Measurements from ENCODE around the gene PASD1.

PASD1 gene, protein sequence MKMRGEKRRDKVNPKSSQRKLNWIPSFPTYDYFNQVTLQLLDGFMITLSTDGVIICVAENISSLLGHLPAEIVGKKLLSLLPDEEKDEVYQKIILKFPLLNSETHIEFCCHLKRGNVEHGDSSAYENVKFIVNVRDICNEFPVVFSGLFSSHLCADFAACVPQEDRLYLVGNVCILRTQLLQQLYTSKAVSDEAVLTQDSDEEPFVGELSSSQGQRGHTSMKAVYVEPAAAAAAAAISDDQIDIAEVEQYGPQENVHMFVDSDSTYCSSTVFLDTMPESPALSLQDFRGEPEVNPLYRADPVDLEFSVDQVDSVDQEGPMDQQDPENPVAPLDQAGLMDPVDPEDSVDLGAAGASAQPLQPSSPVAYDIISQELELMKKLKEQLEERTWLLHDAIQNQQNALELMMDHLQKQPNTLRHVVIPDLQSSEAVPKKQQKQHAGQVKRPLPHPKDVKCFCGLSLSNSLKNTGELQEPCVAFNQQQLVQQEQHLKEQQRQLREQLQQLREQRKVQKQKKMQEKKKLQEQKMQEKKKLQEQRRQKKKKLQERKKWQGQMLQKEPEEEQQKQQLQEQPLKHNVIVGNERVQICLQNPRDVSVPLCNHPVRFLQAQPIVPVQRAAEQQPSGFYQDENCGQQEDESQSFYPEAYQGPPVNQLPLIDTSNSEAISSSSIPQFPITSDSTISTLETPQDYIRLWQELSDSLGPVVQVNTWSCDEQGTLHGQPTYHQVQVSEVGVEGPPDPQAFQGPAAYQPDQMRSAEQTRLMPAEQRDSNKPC

DNA sequence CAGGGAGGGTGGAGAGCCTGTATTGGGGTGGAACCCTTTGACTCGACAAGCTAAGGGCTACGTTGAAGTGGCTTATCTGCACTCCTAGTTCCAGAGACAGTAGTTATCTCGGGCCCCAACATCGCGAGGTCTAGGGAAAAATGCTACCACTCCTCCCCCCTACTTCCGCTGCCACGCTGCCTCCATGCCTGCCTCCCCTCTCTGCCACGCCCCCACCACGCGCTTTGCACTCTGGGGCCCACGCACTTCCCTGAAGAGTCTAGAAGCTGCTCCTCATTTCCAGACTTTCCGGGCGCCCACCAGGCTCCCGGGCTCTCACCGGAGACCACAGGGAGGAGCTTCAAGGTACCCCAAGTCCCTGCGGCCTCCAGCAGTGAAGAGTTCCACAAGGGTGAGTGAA is at the start of gene PASD1:
TSS of gene PASD1 (plus strand) at position 227 of the 400 bp plus-strand sequence. CDS start 37,879 bp downstream, outside the sequence.
- no peak within 1 kb of the TSS for H3K4me3 ChIP-seq (IDR thresholded peaks at IDR 0.05; ENCODE audit: insufficient read depth, low read depth, low read length)
- no peaks in the 10 kb centered on the region for H3K27me3 ChIP-seq (ENCODE audit: insufficient read depth, low read depth)
- no peak within 1 kb of the TSS for H2AFZ ChIP-seq (ENCODE audit: low read depth)
- H3K4me2 ChIP-seq: no peak within 1 kb of the TSS
- no peaks in the 10 kb centered on the region for H3K79me2 ChIP-seq (ENCODE audit: insufficient read depth, low read depth)
- H3K36me3 ChIP-seq (ENCODE audit: insufficient read depth): no peaks in the 10 kb centered on the region
- H3K9ac ChIP-seq: no peak within 1 kb of the TSS
- no peaks in the 10 kb centered on the region for H4K20me1 ChIP-seq (ENCODE audit: insufficient read depth)
- TF ChIP-seq, protein P1, sequence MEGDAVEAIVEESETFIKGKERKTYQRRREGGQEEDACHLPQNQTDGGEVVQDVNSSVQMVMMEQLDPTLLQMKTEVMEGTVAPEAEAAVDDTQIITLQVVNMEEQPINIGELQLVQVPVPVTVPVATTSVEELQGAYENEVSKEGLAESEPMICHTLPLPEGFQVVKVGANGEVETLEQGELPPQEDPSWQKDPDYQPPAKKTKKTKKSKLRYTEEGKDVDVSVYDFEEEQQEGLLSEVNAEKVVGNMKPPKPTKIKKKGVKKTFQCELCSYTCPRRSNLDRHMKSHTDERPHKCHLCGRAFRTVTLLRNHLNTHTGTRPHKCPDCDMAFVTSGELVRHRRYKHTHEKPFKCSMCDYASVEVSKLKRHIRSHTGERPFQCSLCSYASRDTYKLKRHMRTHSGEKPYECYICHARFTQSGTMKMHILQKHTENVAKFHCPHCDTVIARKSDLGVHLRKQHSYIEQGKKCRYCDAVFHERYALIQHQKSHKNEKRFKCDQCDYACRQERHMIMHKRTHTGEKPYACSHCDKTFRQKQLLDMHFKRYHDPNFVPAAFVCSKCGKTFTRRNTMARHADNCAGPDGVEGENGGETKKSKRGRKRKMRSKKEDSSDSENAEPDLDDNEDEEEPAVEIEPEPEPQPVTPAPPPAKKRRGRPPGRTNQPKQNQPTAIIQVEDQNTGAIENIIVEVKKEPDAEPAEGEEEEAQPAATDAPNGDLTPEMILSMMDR (conservative IDR thresholded peaks at IDR 0.05; ENCODE audit: low read depth, low read length): no peak
- no peak within 1 kb of the TSS for H3K27ac ChIP-seq
- no peaks in the 10 kb centered on the region for H3K4me1 ChIP-seq (ENCODE audit: low read depth, poor library complexity, severe bottlenecking)

DNA sequence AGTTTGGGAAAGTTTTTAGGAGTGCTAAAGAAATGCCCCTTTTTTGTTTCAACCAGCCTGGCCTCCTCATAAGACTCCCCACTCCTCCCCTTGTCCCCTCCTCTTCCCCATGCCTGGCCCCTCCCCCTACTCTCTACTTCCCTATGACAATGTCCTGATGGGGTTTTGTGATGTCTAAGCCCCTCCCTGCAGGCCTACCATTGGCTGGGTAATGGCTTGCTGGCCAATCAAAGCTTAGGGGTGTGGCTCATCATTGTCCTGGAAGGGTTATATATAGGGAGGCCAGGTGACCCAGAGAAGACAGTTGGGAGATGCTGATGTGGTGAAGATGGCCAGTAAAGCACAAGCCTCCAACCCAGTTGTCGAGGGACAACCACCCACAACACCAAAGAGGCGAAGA is 48.2 kb upstream of the PASD1 start:
- TF ChIP-seq, protein P1 (conservative IDR thresholded peaks at IDR 0.05; ENCODE audit: low read depth, low read length): no peak
- Histone ChIP-seq H3K79me2 (ENCODE audit: insufficient read depth, low read depth) (no peaks in the 10 kb centered on the region), H3K27ac (no peak overlapping the region), H3K27me3 (ENCODE audit: insufficient read depth, low read depth) (no peaks in the 10 kb centered on the region), H2AFZ (ENCODE audit: low read depth) (no peak overlapping the region), H3K9ac (no peak overlapping the region), H4K20me1 (ENCODE audit: insufficient read depth) (no peaks in the 10 kb centered on the region), H3K4me3 (IDR thresholded peaks at IDR 0.05; ENCODE audit: insufficient read depth, low read depth, low read length) (no peak overlapping the region), H3K4me1 (ENCODE audit: low read depth, poor library complexity, severe bottlenecking) (no peaks in the 10 kb centered on the region), H3K4me2 (no peak overlapping the region), H3K36me3 (ENCODE audit: insufficient read depth) (no peaks in the 10 kb centered on the region)

DNA sequence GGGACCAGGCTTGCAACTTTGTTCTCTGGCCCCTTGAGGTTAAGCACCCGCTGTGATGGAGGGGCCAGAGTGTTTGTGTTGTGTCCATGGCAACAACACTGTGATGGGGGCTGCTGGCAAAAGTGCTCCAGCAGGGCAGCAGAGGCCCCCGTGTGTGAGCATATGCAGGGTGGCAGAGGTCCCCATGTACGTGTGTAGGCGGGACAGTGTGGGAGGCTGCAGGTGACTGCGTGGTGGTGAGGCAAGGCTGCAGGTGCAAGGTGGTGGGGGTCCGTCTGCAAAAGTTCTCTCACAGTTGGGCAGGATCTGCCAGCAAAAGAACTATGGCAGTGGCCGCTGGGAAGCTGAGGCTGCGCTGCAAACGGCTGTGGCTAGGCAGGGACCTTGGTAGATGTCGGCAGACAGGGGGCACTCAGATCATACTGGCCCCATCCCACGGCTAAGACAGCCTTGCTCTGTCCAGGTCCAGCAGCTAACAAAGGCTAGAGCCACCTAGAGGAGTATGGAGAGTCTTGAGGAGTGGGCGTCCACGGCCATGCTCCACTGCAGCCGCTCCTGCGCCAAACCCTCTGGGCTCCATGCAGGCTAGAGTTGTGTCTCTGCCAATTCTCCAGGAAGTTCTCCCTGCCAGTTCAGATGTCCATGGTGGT is 46.8 kb upstream of the PASD1 start:
- no peaks in the 10 kb centered on the region for H3K27me3 ChIP-seq (ENCODE audit: insufficient read depth, low read depth)
- H3K79me2 ChIP-seq (ENCODE audit: insufficient read depth, low read depth): no peaks in the 10 kb centered on the region
- H2AFZ ChIP-seq (ENCODE audit: low read depth): no peak overlapping the region
- no peak overlapping the region for H3K4me2 ChIP-seq
- H3K36me3 ChIP-seq (ENCODE audit: insufficient read depth): no peaks in the 10 kb centered on the region
- H3K27ac ChIP-seq: no peak overlapping the region
- TF ChIP-seq, protein P1 (conservative IDR thresholded peaks at IDR 0.05; ENCODE audit: low read depth, low read length): no peak
- no peaks in the 10 kb centered on the region for H3K4me1 ChIP-seq (ENCODE audit: low read depth, poor library complexity, severe bottlenecking)
- no peaks in the 10 kb centered on the region for H4K20me1 ChIP-seq (ENCODE audit: insufficient read depth)
- no peak overlapping the region for H3K4me3 ChIP-seq (IDR thresholded peaks at IDR 0.05; ENCODE audit: insufficient read depth, low read depth, low read length)
- no peak overlapping the region for H3K9ac ChIP-seq

DNA sequence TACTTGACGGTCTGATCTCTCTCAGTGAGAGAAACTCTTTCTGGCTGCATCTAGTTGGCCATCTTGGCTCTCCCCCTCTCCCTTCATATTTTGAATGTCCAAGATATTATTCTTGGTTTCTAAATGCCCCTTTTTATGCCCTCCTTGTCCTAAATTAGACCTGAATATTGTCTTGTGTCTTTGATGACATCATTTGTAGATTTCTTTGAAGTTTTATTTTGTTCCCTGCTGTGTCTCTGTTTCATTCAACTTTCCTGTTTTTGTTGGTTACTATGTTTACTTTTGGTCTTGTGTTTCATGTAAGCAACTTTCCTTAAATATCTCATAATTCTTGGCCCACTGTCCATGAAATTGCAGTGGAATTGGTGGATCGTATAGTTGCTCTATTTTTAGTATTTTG is 46.1 kb upstream of the PASD1 start:
- Histone ChIP-seq H3K27me3 (ENCODE audit: insufficient read depth, low read depth) (no peaks in the 10 kb centered on the region), H3K79me2 (ENCODE audit: insufficient read depth, low read depth) (no peaks in the 10 kb centered on the region), H3K4me2 (no peak overlapping the region), H3K9ac (no peak overlapping the region), H3K27ac (no peak overlapping the region), H3K36me3 (ENCODE audit: insufficient read depth) (no peaks in the 10 kb centered on the region), H3K4me1 (ENCODE audit: low read depth, poor library complexity, severe bottlenecking) (no peaks in the 10 kb centered on the region), H3K4me3 (IDR thresholded peaks at IDR 0.05; ENCODE audit: insufficient read depth, low read depth, low read length) (no peak overlapping the region), H4K20me1 (ENCODE audit: insufficient read depth) (no peaks in the 10 kb centered on the region), H2AFZ (ENCODE audit: low read depth) (no peak overlapping the region)
- TF ChIP-seq, protein P1 (conservative IDR thresholded peaks at IDR 0.05; ENCODE audit: low read depth, low read length): no peak

Data from KMS-11 (cell line).